Prostate gland (tissue), 2 donors: ENCODE results near the gene PRDM7.

Experiments
- POLR2A ChIP-seq: fragments of 450-650 bp; IDR thresholded peaks from one replicate; pipeline ENCODE4 v1.6.1; 2016; ENCODE audit warnings: antibody characterized with exemption, mild to moderate bottlenecking
- TF ChIP-seq, protein P1 (sequence below), 4 experiments: fragments of 200-600 bp in 2 of 4; fragments of 450-650 bp in 2 of 4; sonication (generic) in 2 of 4; IDR thresholded peaks; 1 replicate in 3 of 4; 2 replicates in 1 of 4; pipeline ENCODE4 v1.5.1; 2016 to 2019; ENCODE audit warnings: antibody characterized with exemption in 4 of 4, mild to moderate bottlenecking in 2 of 4, moderate library complexity in 2 of 4

DNA sequence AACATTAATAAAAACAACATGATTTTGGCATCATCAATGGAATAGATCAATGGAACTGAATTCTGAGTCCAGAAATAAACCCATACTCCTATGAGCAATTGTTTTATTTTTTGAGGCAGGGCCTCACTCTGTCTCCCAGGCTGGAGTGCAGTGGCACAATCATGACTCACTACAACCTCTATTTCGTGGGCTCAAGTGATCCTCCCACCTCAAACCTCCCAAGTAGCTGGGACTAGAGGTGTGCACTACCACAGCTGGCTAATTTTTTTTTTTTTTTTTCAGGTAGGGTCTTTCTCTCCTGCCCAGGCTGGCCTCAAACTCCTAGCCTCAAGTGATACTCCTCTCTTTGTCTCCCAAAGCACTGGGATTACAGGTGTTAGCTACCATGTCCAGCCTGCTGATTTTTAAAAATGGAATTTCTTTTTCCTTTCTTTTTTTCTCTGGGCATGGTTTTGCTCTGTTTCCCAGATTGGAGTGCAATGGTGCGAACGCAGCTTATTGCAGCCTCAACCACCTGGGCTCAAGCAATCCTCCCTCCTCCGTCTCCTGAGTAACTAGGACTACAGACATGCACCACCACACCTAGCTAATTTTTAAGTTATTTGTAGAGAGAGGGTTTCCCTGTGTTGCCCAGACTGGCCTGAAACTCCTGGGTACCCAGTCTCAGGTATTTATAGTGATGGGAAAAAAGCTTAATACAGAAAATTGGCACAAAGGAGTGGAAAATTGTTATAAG is 7.3 kb upstream of the PRDM7 start:
- TF ChIP-seq, protein P1, sequence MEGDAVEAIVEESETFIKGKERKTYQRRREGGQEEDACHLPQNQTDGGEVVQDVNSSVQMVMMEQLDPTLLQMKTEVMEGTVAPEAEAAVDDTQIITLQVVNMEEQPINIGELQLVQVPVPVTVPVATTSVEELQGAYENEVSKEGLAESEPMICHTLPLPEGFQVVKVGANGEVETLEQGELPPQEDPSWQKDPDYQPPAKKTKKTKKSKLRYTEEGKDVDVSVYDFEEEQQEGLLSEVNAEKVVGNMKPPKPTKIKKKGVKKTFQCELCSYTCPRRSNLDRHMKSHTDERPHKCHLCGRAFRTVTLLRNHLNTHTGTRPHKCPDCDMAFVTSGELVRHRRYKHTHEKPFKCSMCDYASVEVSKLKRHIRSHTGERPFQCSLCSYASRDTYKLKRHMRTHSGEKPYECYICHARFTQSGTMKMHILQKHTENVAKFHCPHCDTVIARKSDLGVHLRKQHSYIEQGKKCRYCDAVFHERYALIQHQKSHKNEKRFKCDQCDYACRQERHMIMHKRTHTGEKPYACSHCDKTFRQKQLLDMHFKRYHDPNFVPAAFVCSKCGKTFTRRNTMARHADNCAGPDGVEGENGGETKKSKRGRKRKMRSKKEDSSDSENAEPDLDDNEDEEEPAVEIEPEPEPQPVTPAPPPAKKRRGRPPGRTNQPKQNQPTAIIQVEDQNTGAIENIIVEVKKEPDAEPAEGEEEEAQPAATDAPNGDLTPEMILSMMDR (IDR thresholded peaks at IDR 0.05), result no peak
- no peak for TF ChIP-seq POLR2A
